ENCODE data around the gene PCDH9.
A peak's percentile ranks its signal among the peaks of the same experiment; 100 is the strongest.

The PCDH9 gene

GRCh38 chr13:66536746-66537145 lies 693.4 kb downstream of the PCDH9 start:
- in situ Hi-C loops (cut with HindIII; ENCODE audit: low pct_ligation_motif_present, low sequenced_read_pairs), result no loop called here
- Histone ChIP-seq H3K4me3 (ENCODE audit: low read depth, low read length) (no peak overlapping the region), H3K27ac (no peak overlapping the region), H3K27me3 (replicated peaks) (no peaks in the 10 kb centered on the region), H3K36me3 (replicated peaks) (no peaks in the 10 kb centered on the region)
- TF ChIP-seq CTCF (IDR thresholded peaks at IDR 0.05; ENCODE audit: low read depth, low read length, missing control alignments), result no peak
- DNase-seq, result no peak

- H3K36me3 ChIP-seq (replicated peaks), result no peaks in the 10 kb centered on the region
- in situ Hi-C loops (cut with HindIII; ENCODE audit: low pct_ligation_motif_present, low sequenced_read_pairs), result no loop called here
- no peaks in the 10 kb centered on the region for H3K27me3 ChIP-seq (replicated peaks)
- DNase-seq, result peak; percentile 19
- peak overlapping the region; percentile 35 for H3K27ac ChIP-seq
- TF ChIP-seq CTCF (IDR thresholded peaks at IDR 0.05; ENCODE audit: low read depth, low read length, missing control alignments), result no peak
- no peak overlapping the region for H3K4me3 ChIP-seq (ENCODE audit: low read depth, low read length)
These were observed 695.6 kb downstream of the PCDH9 start for GRCh38 chr13:66534561-66534960.

- Histone ChIP-seq H3K27me3 (replicated peaks) (no peaks in the 10 kb centered on the region), H3K27ac (no peak overlapping the region), H3K36me3 (replicated peaks) (no peaks in the 10 kb centered on the region), H3K4me3 (ENCODE audit: low read depth, low read length) (no peak overlapping the region)
- in situ Hi-C loops (cut with HindIII; ENCODE audit: low pct_ligation_motif_present, low sequenced_read_pairs), result no loop called here
- DNase-seq, result no peak
- TF ChIP-seq CTCF (IDR thresholded peaks at IDR 0.05; ENCODE audit: low read depth, low read length, missing control alignments), result no peak
These were observed 697.3 kb downstream of the PCDH9 start for GRCh38 chr13:66532845-66533244.

- peak overlapping the region; percentile 35 for H3K27ac ChIP-seq
- in situ Hi-C loops (cut with HindIII; ENCODE audit: low pct_ligation_motif_present, low sequenced_read_pairs), result no loop called here
- DNase-seq, result peak; percentile 62
- H3K4me3 ChIP-seq (ENCODE audit: low read depth, low read length), result no peak overlapping the region
- TF ChIP-seq CTCF (IDR thresholded peaks at IDR 0.05; ENCODE audit: low read depth, low read length, missing control alignments), result no peak
- H3K36me3 ChIP-seq (replicated peaks), result no peaks in the 10 kb centered on the region
- H3K27me3 ChIP-seq (replicated peaks), result no peaks in the 10 kb centered on the region
These were observed 698.0 kb downstream of the PCDH9 start for GRCh38 chr13:66532146-66532545.

GRCh38 chr13:66530686-66531085 lies 699.5 kb downstream of the PCDH9 start:
- H3K36me3 ChIP-seq (replicated peaks), result no peaks in the 10 kb centered on the region
- no peaks in the 10 kb centered on the region for H3K27me3 ChIP-seq (replicated peaks)
- in situ Hi-C loops (cut with HindIII; ENCODE audit: low pct_ligation_motif_present, low sequenced_read_pairs), result no loop called here
- H3K4me3 ChIP-seq (ENCODE audit: low read depth, low read length), result no peak overlapping the region
- H3K27ac ChIP-seq, result no peak overlapping the region
- no peak for TF ChIP-seq CTCF (IDR thresholded peaks at IDR 0.05; ENCODE audit: low read depth, low read length, missing control alignments)
- no peak for DNase-seq

GRCh38 chr13:66530158-66530557 lies 700.0 kb downstream of the PCDH9 start:
- no peak overlapping the region for H3K4me3 ChIP-seq (ENCODE audit: low read depth, low read length)
- no peak overlapping the region for H3K27ac ChIP-seq
- no peaks in the 10 kb centered on the region for H3K27me3 ChIP-seq (replicated peaks)
- no peak for DNase-seq
- H3K36me3 ChIP-seq (replicated peaks), result no peaks in the 10 kb centered on the region
- no peak for TF ChIP-seq CTCF (IDR thresholded peaks at IDR 0.05; ENCODE audit: low read depth, low read length, missing control alignments)
- in situ Hi-C loops (cut with HindIII; ENCODE audit: low pct_ligation_motif_present, low sequenced_read_pairs), result no loop called here

Data from brain microvascular endothelial cell (primary cell).